ENCODE data around the gene HNRNPH1.
A peak's percentile ranks its signal among the peaks of the same experiment; 100 is the strongest.

The HNRNPH1 gene

DNA sequence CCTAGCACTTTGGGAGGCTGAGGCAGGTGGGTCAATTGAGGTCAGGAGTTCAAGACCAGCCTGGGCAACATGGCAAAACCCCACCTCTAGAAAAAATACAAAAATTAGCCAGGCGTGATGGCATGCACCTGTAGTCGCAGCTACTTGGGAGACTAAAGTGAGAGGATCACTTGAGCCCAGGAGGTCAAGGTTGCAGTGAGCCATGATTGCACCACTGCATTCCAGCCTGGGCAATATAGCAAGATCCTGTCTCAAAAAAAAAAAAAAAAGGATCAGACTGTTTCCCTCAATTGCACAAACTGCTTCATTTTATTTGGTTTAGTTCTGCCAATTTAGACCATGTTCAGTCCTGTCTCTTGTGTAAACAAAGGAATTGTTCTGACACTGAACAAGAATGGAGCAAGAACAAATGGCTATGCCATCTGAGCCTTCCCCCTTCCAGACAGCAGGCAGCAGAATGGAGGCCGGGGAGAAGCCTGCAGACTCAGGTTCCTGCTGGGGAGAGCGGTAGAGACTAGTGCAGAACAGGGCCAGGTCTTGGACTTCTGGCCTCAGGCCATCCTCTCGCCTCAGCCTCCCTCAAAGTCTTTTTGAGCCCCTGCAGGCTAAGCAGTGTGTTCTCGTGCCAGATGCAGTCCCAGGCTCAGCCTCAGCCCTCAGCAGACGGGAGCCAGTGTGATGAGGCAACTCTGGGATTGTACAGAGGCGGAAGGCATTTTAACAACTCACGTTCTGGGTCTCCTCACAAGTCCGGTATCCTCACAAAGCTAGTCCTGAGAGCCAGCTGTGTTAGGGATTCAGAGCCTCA lies 18.2 kb downstream of the HNRNPH1 start:
- DNase-seq (ENCODE audit: low spot score): no peak

DNA sequence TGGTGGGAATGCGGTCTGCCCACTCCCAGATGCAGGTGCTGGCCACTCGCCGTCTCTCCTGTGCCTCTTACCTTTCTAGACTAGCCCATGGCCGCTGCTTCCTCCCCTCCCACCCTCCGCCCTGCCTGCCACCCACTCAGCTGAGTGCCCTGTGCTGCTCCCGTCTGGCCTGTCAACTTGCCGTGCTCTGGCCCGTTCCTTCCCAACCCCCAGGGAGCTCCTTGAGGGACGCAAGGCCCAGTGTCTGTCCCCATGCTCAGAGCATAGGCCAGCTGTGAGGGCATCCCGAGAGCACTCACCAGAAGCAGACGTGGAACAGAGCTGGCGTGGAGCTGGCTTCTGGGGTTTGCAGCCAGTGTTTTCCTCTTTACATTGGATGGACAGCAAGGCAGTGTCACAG lies 20.2 kb downstream of the HNRNPH1 start:
- no peak for DNase-seq (ENCODE audit: low spot score)

DNA sequence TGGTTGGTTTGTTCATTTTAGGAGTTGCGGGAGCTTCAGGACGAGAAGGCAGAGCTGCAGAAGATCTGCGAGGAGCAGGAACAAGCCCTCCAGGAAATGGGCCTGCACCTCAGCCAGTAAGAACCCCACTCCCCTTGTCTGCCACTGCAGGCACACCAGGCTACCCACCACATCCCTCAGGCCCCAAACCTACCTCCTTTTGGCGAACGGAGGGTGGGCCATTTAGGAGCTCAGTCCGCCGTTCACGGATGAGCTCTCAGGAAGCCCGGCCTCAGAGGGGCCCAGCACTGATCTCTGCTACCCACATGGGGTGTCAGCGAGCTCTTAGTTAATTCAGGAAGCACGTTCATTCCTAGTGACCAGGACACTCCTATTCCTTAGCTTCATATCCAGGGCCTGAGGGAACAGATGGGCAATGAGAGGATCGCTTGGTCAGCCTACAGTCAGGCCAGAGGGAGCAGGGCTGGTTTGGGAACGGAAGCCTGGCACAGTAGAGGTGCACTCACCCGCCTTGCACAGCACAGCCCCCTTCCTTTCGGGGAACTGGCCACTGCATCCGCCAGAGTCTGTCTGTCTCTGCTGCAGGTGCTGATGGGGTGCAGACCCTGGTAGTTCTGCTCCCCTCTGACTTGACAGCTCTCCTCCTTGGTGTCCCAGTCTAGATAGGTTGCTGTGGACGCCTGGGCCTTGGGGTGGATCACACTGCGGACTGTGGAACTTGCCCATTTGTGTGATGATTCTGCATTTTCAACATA lies 21.4 kb downstream of the HNRNPH1 start:
- no peak for DNase-seq (ENCODE audit: low spot score)

DNA sequence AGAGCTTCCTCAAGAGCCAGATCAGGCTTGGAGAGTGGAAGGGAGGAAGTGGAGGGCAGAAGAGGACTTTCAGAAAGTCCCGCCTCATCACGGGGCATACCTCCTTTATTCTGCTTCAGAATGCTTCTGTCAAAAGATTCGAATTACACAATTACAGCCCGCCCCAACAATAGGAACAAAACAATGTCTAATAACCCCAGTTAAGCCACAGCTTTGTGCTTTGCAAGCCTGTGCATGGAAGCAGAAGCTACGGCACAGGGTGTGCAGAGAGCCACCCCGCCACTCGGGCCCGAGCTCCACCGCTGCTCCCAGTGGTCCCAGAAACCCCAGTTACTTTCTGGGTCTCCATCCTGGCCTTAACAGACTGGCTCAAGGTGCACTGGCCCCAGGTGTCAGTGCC lies 23.5 kb downstream of the HNRNPH1 start:
- no peak for DNase-seq (ENCODE audit: low spot score)

DNA sequence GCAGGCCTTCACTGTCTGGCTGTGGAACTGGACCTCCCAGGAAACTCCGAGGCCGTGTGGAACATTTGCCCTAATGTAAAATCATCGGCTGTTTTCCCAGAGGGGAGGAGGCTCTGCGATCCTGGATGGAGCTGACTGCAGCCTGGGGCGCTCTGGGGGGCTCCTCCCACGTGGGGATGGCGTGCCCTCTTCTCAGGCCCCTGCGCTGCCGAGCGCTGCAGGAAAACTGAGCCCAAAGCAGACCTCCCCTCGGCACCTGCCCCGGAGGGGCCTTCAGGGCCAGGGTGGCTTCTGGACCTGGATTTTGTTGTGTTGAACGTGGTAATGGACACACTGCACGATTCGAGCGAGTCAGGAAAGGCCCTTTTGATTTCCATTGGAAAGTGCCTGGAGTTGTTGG lies 23.9 kb downstream of the HNRNPH1 start:
- no peak for DNase-seq (ENCODE audit: low spot score)

DNA sequence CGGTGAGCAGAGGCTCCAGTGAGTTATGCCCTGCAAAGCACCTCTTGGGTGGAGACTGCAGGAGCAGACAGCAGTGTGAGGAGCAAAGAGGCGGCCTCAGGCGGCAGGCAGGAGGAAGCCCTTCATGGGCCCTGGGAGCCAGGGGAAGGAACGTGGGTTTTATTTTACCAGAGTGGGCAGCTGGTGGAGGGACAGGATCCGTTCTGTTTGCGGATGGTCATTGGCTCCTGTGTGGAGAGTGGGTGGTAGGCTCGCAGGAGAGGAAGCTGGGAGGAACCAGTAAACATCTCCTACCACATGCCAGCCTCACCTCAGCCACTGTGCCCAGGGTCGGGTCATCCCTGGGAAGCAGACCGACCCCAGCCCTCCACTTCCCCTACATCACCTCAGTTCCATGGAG lies 24.4 kb downstream of the HNRNPH1 start:
- DNase-seq (ENCODE audit: low spot score): no peak

DNA sequence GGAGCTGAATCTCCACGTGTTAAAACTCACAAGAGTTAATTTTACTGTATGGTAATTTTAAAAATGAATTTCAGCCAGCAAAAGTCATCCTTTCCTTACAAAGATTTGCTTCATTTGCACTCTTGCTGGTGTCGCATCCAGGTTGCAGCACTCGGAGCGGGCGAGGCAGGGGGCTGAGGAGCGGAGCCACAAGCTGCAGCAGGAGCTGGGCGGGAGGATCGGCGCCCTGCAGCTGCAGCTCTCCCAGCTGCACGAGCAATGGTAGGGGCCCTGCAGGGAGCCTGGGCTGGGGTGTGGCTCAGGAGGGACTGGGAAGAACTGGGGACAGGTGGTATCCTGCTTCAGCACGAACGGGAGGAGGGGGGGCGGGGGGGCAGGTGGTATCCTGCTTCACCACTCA lies 27.1 kb downstream of the HNRNPH1 start:
- no peak for DNase-seq (ENCODE audit: low spot score)

DNA sequence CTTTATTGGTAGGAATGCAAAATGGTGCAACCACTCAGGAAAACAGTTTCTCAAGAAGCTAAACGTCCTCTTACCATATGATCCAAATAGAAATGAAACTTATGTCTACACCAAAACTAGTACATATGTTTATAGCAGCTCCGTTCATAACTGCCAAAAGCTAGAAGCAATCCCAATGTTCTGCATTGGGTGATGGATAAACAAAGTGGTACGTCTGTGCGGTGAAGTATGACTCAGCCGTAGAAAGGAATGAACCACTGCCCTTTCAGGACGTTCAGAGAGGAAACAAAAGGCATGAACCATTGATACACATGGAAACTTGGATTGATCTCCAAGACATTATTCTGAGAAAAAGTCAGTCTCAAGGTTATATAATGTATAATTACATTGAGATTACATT lies 27.6 kb downstream of the HNRNPH1 start:
- DNase-seq (ENCODE audit: low spot score): no peak

DNA sequence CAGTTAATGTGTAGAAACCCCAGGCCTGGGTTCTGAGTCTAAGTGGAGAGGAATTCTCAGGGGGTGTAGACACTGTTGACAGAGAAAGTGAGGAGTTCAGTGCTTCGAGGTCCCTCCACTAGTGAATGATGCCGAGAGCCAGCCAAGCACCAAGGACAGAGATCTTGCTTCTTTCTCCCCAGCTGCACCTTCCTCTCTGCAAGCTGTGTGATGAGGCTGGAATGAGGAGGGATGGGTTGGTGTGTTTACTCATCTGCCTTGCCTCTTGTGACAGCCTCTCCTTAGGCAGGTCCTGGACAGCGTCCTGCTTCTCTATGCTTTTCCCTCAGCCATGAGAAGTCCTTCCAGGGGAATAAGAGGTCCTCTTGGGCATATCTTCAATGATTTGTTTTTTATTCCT lies 35.3 kb downstream of the HNRNPH1 start:
- no peak for DNase-seq (ENCODE audit: low spot score)

DNA sequence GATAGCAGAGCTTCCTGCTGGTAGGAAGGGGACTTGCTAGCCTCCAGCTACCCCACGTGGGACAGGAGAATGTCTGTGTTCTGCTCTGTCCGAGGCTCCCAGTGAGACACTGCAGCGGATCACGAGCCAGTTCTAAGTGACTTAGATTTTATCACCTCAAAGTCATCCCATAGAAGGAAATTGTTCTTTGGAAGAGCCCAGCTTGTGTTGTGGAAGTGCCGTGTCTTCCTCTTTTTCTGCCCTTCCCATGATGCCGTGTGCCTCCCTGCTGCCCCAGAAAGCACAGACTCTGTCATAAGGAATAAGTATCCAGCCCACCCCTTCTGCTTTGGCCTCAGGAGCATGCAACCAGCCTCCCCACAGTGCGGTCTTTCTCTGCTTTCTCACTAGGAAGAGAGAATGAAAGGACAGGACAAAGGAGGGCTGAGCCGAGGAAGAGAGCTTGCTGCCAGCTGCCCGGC lies 37.5 kb downstream of the HNRNPH1 start:
- DNase-seq (ENCODE audit: low spot score): peak; percentile 53

DNA sequence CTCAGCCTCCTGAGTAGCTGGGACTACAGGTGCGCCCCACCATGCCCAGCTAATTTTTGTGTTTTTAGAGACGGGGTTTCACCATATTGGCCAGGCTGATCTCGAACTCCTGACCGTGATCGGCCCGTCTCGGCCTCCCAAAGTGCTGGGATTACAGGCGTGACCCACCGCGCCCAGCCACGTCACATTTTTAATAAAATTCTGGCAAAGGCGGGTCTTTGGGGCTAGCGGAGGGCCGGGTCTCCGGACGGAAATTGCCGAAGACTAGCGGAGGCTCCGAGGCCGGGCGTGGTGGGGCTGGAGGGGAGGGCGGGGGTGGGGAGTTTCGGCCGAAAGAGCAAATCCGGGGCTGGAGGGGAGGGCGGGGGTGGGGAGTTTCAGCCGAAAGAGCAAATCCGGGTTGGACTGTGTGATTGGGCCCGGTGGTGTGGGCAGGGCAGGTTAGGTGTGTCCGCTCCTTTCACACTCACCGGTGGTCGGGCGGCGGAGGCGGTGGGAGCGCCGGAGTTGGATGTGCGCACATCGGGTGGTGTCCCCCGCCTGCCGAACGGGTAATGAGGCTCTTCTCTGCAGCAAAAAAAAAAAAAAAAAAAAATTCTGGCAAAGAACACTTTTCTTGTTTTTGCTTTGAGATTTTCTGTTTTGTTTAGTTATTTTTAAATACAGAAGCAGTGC lies 46.0 kb downstream of the HNRNPH1 start:
- no peak for DNase-seq (ENCODE audit: low spot score)

DNA sequence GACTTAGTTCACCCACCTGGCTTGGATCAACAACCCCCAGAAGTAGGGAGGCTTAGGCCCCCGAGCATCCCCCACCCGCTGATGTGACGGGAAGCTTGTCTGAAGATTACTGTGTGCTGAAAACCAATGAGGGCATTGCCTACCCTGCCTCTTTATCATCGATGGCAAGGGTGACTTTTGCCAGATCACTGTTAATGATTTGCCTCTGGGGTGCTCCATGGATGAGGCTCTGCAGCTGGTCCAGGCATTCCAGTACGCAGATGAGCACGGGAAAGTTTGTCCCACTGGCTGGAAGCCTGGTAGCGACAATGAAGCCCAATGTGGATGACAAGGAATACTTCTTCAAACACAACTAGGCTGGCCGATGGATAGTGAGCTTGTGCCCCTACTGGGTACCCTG lies 51.1 kb downstream of the HNRNPH1 start:
- no peak for DNase-seq (ENCODE audit: low spot score)

DNA sequence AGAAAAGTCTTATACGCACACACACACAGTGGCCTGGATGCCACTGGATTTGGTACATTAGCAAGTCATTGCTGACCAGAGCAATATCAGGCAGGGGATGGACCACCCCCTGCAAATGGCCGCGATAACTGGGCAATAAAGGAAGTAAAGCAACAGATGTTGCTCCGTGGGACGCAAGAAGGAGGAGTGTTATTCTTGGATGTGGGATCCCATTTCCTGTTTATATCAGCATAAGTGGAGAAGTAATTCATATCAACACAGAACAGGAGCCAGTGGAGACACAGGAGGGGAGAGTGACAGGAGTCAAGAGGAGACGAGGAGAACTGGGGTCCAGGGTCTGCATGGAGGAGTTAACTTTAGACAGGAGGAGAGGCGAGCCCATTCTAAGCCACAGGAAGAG lies 54.8 kb downstream of the HNRNPH1 start:
- no peak for DNase-seq (ENCODE audit: low spot score)

DNA sequence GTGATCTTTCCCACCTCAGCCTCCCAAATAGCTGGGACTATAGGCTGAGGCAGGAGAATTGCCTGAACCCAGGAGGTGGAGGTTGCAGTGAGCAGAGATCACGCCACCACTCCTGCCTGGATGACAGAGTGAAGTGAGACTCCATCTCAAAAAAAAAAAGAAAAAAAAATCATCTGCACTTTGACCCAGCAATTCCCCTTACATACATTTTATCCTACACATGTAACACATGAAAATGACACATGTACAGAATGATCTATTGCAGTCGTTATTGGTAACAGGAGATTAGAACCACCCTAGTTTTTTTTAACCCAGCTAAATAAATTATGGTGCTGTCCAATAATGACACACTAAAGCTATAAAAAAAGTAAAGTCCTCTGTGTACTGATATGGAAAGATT lies 58.9 kb downstream of the HNRNPH1 start:
- no peak for DNase-seq (ENCODE audit: low spot score)
